SK-N-SH (cell line): ENCODE results near the gene L1TD1. TPM values are rescaled to one million over a fixed set of nuclear protein-coding genes. Genes with fewer than 3 reads are reported as not detected.

Experiments
- CTCF ChIA-PET: fragments of 300-600, 350-600 bp; formaldehyde crosslinking; extraction: SDS; loops from one replicate; lab custom pipeline; 2021; lab: Yijun Ruan, JAX
- POLR2A ChIA-PET: fragments of 350-600 bp; sonication (Branson Sonifier 250); formaldehyde crosslinking; extraction: SDS; loops from one replicate; lab custom pipeline; 2020; ENCODE audit warnings: antibody characterized with exemption, inconsistent platforms; lab: Yijun Ruan, JAX
- DNase-seq: peaks from one replicate; pipeline ENCODE4 v3.0.0; 2012
- H2AFZ ChIP-seq: fragments of 200-600 bp; sonication (generic); 2 replicates; pipeline ENCODE4 v1.8.1; 2016; ENCODE audit warnings: antibody characterized with exemption, mild to moderate bottlenecking, low read depth
- H3F3A ChIP-seq: fragments of 200-600 bp; sonication (generic); replicated peaks from 2 replicates; pipeline ENCODE3; 2016; ENCODE audit warnings: antibody characterized with exemption, mild to moderate bottlenecking; ENCODE audit not compliant: insufficient read depth
- H3K27ac ChIP-seq, 2 experiments: fragments of 200-500 bp in 1 of 2; fragments of 200-600 bp in 1 of 2; sonication (Bioruptor generic) in 1 of 2; sonication (generic), shearing (Covaris generic) in 1 of 2; 2 replicates each; pipeline versions ENCODE4 v1.5.1 to v1.6.1; 2014 to 2016; ENCODE audit warnings: low read depth in 2 of 2, inconsistent platforms in 1 of 2, low read length in 1 of 2, mild to moderate bottlenecking in 1 of 2, mixed read lengths in 1 of 2
- H3K27me3 ChIP-seq: fragments of 200-600 bp; sonication (generic), shearing (Covaris generic); 2 replicates; pipeline ENCODE4 v1.6.1; 2016; ENCODE audit warnings: mixed run types; ENCODE audit not compliant: insufficient read depth
- H3K36me3 ChIP-seq, 2 experiments: fragments of 200-500 bp in 1 of 2; fragments of 200-600 bp in 1 of 2; sonication (Bioruptor generic) in 1 of 2; sonication (generic) in 1 of 2; replicated peaks in 1 of 2; 2 replicates each; pipeline versions ENCODE3 to v1.5.1; 2014 to 2016; ENCODE audit warnings: low read length in 1 of 2, mild to moderate bottlenecking in 1 of 2; ENCODE audit not compliant: insufficient read depth in 2 of 2, control insufficient read depth in 1 of 2
- H3K4me1 ChIP-seq, 2 experiments: fragments of 200-500 bp in 1 of 2; fragments of 200-600 bp in 1 of 2; sonication (Bioruptor generic) in 1 of 2; sonication (generic), shearing (Covaris generic) in 1 of 2; 2 replicates each; pipeline versions ENCODE4 v1.5.1 to v1.6.1; 2014 to 2016; ENCODE audit warnings: low read depth in 1 of 2, low read length in 1 of 2, mixed run types in 1 of 2; ENCODE audit not compliant: insufficient read depth in 2 of 2, control insufficient read depth in 1 of 2
- H3K4me2 ChIP-seq: fragments of 200-600 bp; sonication (generic), shearing (Covaris generic); 2 replicates; pipeline ENCODE4 v1.6.1; 2017; ENCODE audit warnings: mixed run types
- H3K4me3 ChIP-seq, 2 experiments: fragments of 200-500 bp in 1 of 2; fragments of 200-600 bp in 1 of 2; sonication (Bioruptor generic) in 1 of 2; sonication (generic), shearing (Covaris generic) in 1 of 2; 2 replicates each; pipeline versions ENCODE4 v1.5.1 to v1.8.1; 2014 to 2016; ENCODE audit warnings: low read depth in 2 of 2, inconsistent platforms in 1 of 2, low read length in 1 of 2, mild to moderate bottlenecking in 1 of 2, mixed read lengths in 1 of 2, moderate library complexity in 1 of 2
- H3K79me2 ChIP-seq: fragments of 200-600 bp; sonication (generic); 2 replicates; pipeline ENCODE4 v1.8.1; 2017; ENCODE audit warnings: mild to moderate bottlenecking; ENCODE audit not compliant: insufficient read depth
- H3K9ac ChIP-seq: fragments of 200-600 bp; sonication (generic); 2 replicates; pipeline ENCODE4 v1.6.1; 2017; ENCODE audit warnings: mixed run types
- H3K9me2 ChIP-seq: fragments of 200-600 bp; sonication (generic); 2 replicates; pipeline ENCODE4 v1.6.1; 2017; ENCODE audit warnings: mixed run types
- H3K9me3 ChIP-seq: fragments of 200-600 bp; sonication (generic); 2 replicates; pipeline ENCODE4 v1.6.1; 2017; ENCODE audit warnings: mixed run types, mild to moderate bottlenecking, moderate library complexity
- H4K20me1 ChIP-seq: fragments of 200-600 bp; sonication (generic); 2 replicates; pipeline ENCODE4 v1.6.1; 2017; ENCODE audit warnings: mild to moderate bottlenecking, mixed run types; ENCODE audit not compliant: insufficient read depth
- ELF1 ChIP-seq: IDR thresholded peaks from 2 replicates; pipeline ENCODE4 v1.4.0; 2012
- EP300 ChIP-seq, 2 experiments: IDR thresholded peaks; 2 replicates each; pipeline versions ENCODE4 v1.4.0 to v1.6.1; 2012; ENCODE audit warnings: borderline replicate concordance in 1 of 2, low read depth in 1 of 2, low read length in 1 of 2
- EZH2phosphoT487 ChIP-seq: fragments of 200-600 bp; sonication (generic); IDR thresholded peaks from 2 replicates; pipeline ENCODE4 v1.6.1; 2017; ENCODE audit warnings: low read depth, mixed run types, mild to moderate bottlenecking, antibody characterized with exemption, moderate library complexity, borderline replicate concordance
- FOSL2 ChIP-seq: IDR thresholded peaks from 2 replicates; pipeline ENCODE4 v1.4.0; 2012; ENCODE audit warnings: low read depth, mild to moderate bottlenecking, moderate library complexity, borderline replicate concordance
- GABPA ChIP-seq: IDR thresholded peaks from 2 replicates; pipeline ENCODE4 v1.4.0; 2012; ENCODE audit warnings: low read depth, mild to moderate bottlenecking
- GATA2 ChIP-seq: sonication (generic); formaldehyde crosslinking; IDR thresholded peaks from 2 replicates; pipeline ENCODE4 v1.5.0; 2020; ENCODE audit warnings: mild to moderate bottlenecking, missing genetic modification reagents
- JUND ChIP-seq: IDR thresholded peaks from 2 replicates; pipeline ENCODE4 v1.4.0; 2012
- MAX ChIP-seq: IDR thresholded peaks from 2 replicates; pipeline ENCODE4 v1.4.0; 2012; ENCODE audit warnings: low read depth
- MEF2A ChIP-seq: IDR thresholded peaks from 2 replicates; pipeline ENCODE4 v1.4.0; 2012; ENCODE audit warnings: low read depth, borderline replicate concordance
- MXI1 ChIP-seq: IDR thresholded peaks from 2 replicates; pipeline ENCODE4 v1.6.1; 2012; ENCODE audit warnings: mild to moderate bottlenecking, low read depth, low read length, improper control_type of control experiment
- NFIC ChIP-seq: IDR thresholded peaks from 2 replicates; pipeline ENCODE4 v1.4.0; 2012; ENCODE audit warnings: borderline replicate concordance
- NRF1 ChIP-seq: IDR thresholded peaks from 2 replicates; pipeline ENCODE4 v1.6.1; 2012; ENCODE audit warnings: low read depth, mild to moderate bottlenecking, low read length
- POLR2AphosphoS5 ChIP-seq: IDR thresholded peaks from 2 replicates; pipeline ENCODE4 v1.6.1; 2012; ENCODE audit warnings: low read depth, low read length
- RAD21 ChIP-seq: IDR thresholded peaks from 2 replicates; pipeline ENCODE4 v1.6.1; 2012; ENCODE audit warnings: mild to moderate bottlenecking, low read length
- RCOR1 ChIP-seq: fragments of 150-350 bp; IDR thresholded peaks from 2 replicates; pipeline ENCODE4 v1.6.1; 2017; ENCODE audit warnings: antibody characterized with exemption, low read length
- RFX5 ChIP-seq: IDR thresholded peaks from 2 replicates; pipeline ENCODE4 v1.6.1; 2012; ENCODE audit warnings: mild to moderate bottlenecking, improper control_type of control experiment, low read length
- SIN3A ChIP-seq: IDR thresholded peaks from 2 replicates; pipeline ENCODE4 v1.6.1; 2012; ENCODE audit warnings: low read depth, mild to moderate bottlenecking, low read length, moderate library complexity, borderline replicate concordance
- TAF1 ChIP-seq: IDR thresholded peaks from 2 replicates; pipeline ENCODE4 v1.6.1; 2012; ENCODE audit warnings: low read depth, mild to moderate bottlenecking, low read length, moderate library complexity, borderline replicate concordance
- TEAD4 ChIP-seq: IDR thresholded peaks from 2 replicates; pipeline ENCODE4 v1.4.0; 2012; ENCODE audit warnings: mild to moderate bottlenecking, borderline replicate concordance; ENCODE audit not compliant: insufficient read depth
- USF1 ChIP-seq: IDR thresholded peaks from 2 replicates; pipeline ENCODE4 v1.4.0; 2012; ENCODE audit warnings: low read depth, borderline replicate concordance
- USF2 ChIP-seq: fragments of 150-350 bp; IDR thresholded peaks from 2 replicates; pipeline ENCODE4 v1.6.1; 2017; ENCODE audit warnings: antibody characterized with exemption, low read length, low read depth, borderline replicate concordance
- WGBS: methylation state at CpG from one replicate; pipeline ENCODE4 v1.1.6; 2017; ENCODE audit warnings: low lambda C conversion rate; 5-methylcytosine and 5-hydroxymethylcytosine counted together
- polyA plus RNA-seq, 3 experiments: library from polyadenylated mRNA; depleted of rRNA; stranded (reverse); fragments of >200 nt; gene quantifications; 2 replicates each; pipeline ENCODE4 v1.2.3, GENCODE V29; 2012

The L1TD1 gene
- polyA plus RNA-seq, 1 of the 3 experiments (the other 2 are of a cell fraction) = not detected

- Histone ChIP-seq H3K9me2 (no peaks in the 10 kb centered on the region), H2AFZ (no peak overlapping the region), H3K27me3 (no peaks in the 10 kb centered on the region), H3K79me2 (no peaks in the 10 kb centered on the region), H3K27ac (no peak overlapping the region), H3K36me3 (no peaks in the 10 kb centered on the region), H3K4me1 (no peaks in the 10 kb centered on the region; a peak in 1 of 4 replicates), H3K9me3 (no peaks in the 10 kb centered on the region), H3K4me2 (no peak overlapping the region), H4K20me1 (no peaks in the 10 kb centered on the region), H3K9ac (no peak overlapping the region), H3K4me3 (no peak overlapping the region), H3F3A (no peaks in the 10 kb centered on the region)
- 16% methylated on average over 1 of the region's 1 CpG for WGBS
- POLR2A ChIA-PET = no interaction called here
- no peak for DNase-seq
- CTCF ChIA-PET = no interaction called here
- TF ChIP-seq USF1 (no peak), GATA2 (no peak), RAD21 (no peak), EZH2phosphoT487 (no peak), RFX5 (no peak), JUND (no peak), TEAD4 (no peak), TAF1 (no peak), MXI1 (no peak), RCOR1 (no peak), USF2 (no peak), ELF1 (no peak), FOSL2 (no peak), EP300 (IDR thresholded peaks at IDR 0.05; ENCODE audit: borderline replicate concordance in 1 of 2, low read depth in 1 of 2, low read length in 1 of 2) (no peak), NFIC (no peak), SIN3A (no peak), NRF1 (no peak), MEF2A (no peak), GABPA (no peak), POLR2AphosphoS5 (no peak)
These were observed 17.0 kb upstream of the L1TD1 start for GRCh38 chr1:62177621-62178020.

GRCh38 chr1:62178372-62178771 lies 16.3 kb upstream of the L1TD1 start:
- Histone ChIP-seq H4K20me1 (no peaks in the 10 kb centered on the region), H3K9me3 (no peaks in the 10 kb centered on the region), H2AFZ (no peak overlapping the region), H3F3A (no peaks in the 10 kb centered on the region), H3K27ac (no peak overlapping the region), H3K79me2 (no peaks in the 10 kb centered on the region), H3K9ac (no peak overlapping the region), H3K27me3 (no peaks in the 10 kb centered on the region), H3K4me2 (no peak overlapping the region), H3K36me3 (no peaks in the 10 kb centered on the region), H3K9me2 (no peaks in the 10 kb centered on the region), H3K4me1 (no peaks in the 10 kb centered on the region; a peak in 2 of 4 replicates), H3K4me3 (no peak overlapping the region)
- DNase-seq = no peak
- ChIA-PET CTCF (interaction anchor here (0.9 to 1.1 kb wide), 2 partner anchors 38 to 229 kb away, joined by 3 to 5 read pairs; no protein-coding TSS in a partner anchor), POLR2A (no interaction called here)
- 81% methylated on average over 7 of the region's 7 CpGs for WGBS
- TF ChIP-seq JUND = no peak
- TF ChIP-seq POLR2AphosphoS5 = no peak
- no peak for TF ChIP-seq RCOR1
- no peak for TF ChIP-seq EZH2phosphoT487
- TF ChIP-seq GATA2 = no peak
- TF ChIP-seq NRF1 = no peak
- no peak for TF ChIP-seq MAX
- no peak for TF ChIP-seq GABPA
